HG03354 (cell line): ENCODE results near the gene CCDC78.

ENCODE experiments used
- ATAC-seq: cut with Tn5 transposase; IDR thresholded peaks from one replicate; pipeline ENCODE4 v1.9.1; 2021; ENCODE audit warnings: mild to moderate bottlenecking; ENCODE audit not compliant: unreplicated experiment, poor library complexity, severe bottlenecking

CCDC78 gene

DNA sequence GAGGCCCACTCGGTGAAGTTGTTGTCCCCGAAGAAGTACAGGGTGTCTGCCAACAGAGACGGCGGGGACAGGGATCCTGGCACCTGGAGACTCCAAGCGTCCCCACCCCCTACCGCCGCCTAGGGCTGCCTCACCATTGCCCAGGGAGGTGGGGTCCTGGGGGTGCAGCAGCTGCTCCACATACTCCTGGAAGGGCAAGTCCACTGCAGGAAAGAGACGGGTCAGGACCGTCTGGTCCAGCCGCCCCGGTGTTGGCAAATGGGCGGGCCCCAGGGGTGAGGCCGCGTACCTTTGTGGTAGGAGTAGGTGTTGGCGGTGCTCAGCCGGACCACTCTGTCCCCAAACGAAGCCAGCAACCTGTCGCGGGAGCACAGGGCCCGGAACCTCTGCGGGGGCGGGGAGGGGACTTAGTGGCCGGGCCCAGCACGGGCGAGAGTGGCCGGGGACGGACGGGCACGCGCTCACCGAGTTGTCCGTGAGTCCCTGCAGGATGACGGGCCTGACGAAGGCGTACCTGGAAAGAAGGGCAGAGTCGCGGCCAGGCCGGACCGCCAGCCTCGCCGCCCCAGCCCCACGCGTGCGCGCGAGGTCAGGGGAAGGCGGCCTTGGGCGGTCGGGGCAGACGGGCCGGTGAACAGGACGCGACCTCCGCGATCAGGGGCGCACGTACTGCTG is 42.7 kb downstream of the CCDC78 start:
- no peak for ATAC-seq

GRCh38 chr16:682493-683395 is 43.5 kb downstream of the CCDC78 start:
- no peak for ATAC-seq

GRCh38 chr16:681746-682427 is 44.4 kb downstream of the CCDC78 start:
- ATAC-seq = no peak

DNA sequence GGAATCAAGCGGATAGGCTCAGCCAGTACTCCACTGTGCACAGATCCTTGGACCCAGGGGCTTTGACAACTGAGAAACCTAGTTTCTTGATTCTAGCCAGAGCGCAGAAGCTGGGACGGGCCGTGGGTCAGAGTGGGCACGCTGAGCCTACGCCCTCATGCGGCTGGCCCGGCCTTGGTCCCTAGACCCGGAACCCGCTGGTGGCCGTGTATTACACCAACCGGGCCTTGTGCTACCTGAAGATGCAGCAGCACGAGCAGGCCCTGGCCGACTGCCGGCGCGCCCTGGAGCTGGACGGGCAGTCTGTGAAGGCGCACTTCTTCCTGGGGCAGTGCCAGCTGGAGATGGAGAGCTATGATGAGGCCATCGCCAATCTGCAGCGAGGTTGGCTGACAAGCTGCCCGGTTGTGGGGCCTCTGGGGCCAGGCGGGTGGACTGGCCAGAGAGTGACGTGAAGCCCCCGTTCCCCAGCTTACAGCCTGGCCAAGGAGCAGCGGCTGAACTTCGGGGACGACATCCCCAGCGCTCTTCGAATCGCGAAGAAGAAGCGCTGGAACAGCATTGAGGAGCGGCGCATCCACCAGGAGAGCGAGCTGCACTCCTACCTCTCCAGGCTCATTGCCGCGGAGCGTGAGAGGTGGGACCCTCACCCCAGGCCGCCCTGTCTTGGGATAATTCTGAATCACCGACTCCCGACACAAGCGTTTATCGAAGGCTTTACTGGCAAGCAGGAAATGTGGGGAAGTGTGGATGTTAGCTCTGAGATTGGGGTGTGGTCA is 45.1 kb downstream of the CCDC78 start:
- ATAC-seq = no peak

GRCh38 chr16:680625-680945 is 45.7 kb downstream of the CCDC78 start:
- no peak for ATAC-seq

DNA sequence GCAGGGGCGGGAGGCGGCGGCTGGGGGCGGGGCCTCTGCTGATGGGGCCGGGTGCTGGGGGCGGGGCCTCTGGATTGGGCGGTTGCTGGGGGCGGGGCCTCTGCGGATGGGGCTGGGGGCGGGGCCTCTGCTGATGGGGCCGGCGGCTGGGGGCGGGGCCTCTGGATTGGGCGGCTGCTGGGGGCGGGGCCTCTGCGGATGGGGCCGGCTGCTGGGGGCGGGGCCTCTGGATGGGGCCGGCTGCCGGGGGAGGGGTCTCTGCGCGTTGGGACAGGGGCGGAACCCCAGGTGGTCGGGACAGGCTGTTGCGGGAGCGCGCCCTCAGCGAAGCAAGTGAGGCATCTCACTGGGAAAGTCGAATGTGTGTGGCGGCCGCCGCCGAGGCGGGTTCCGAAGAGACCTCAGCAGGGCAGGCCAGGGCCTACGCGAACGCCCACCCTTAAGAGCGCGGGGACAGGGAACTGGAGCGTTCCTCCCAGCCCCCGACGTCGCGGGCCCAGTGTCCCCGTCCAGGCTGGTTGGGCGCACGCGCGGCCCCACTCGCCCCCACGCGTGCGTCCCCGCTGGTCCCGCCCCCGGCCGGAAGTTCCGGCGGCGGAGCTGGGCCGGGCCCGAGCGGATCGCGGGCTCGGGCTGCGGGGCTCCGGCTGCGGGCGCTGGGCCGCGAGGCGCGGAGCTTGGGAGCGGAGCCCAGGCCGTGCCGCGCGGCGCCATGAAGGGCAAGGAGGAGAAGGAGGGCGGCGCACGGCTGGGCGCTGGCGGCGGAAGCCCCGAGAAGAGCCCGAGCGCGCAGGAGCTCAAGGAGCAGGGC is 46.2 kb downstream of the CCDC78 start, which contains the start of gene STUB1:
STUB1 (plus strand) TSS at position 597 of the 811 bp plus-strand sequence; CDS start at position 713, 116 bp downstream.
- ATAC-seq = peak; percentile 47

DNA sequence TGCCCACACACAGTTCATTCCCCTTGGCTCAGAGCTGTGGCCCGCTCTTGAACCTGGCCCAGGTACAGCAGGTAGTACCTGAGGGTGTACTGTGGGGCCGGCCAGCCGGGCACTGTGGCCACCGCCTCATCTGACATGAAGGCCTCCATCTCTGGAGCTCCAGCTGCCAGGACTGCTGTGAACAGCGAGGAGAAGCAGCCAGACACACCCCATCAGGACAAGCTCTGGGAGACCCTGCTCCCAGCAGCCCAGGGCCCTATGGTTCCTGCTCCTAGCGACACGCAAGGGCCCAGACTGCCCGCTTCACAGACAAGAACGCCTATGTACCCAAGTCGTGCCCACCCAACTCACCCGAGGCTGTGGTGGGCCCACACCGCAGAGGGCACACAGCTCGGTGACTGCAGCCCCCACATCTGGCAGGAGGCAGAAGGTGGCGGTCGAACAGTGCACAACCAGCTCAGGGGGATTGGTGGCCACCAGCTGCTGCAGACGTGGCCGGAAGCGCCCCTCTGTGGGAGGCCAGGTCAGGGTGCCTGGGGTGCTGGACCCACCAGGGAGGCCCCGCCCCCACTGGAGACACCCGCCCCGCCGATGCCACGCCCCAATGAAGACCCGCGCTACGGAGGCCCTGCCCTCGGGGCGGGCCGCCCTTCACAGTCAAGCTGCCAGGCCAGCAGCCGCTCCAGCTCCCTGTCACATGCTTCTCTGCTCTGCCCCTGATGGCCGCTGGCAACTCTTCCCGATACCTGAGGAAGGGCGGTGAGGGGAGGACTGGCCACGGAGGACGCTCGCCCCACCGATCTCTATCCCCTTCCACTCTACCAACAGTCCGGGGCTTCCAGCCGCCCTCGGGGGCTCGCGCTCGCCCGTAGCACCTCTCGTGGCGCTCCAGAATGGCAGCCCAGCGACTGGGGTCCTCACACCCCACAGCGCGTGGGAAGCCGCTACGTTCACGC is 47.1 kb downstream of the CCDC78 start:
- no peak for ATAC-seq

DNA sequence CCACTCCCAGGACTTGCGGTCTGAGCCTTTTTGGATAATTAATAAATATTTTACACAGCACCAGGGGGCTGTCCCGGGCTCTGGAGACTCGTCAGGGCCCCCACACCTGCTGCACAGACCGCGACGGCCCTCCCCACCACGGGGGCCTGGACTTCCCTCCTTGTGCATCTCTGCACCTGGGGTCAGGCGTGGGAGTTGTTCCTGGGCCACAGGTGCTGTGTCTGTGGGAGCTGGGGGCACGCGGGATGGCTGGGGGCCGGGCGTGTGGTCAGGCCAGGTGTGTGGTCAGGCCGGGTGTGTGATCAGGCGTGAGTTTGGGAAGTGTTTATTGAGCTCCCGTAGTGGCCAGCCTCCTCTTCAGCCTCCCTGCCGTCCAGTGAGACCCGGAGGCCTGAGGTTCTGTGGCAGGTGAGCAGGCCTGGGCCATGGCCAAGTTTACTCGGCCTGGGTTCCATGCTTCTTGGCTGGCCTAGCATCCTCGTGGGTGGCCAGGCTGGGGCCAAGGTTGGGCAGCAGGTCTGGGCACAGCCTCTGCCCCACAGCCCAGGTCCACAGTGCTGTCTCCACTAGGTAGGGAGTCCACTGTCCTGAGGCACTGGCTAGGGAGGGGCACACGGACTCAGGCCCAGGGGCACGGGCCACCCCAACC is 47.9 kb downstream of the CCDC78 start:
- no peak for ATAC-seq

- ATAC-seq = no peak
Measured at GRCh38 chr16:677316-678190, 48.7 kb downstream of the CCDC78 start.

GRCh38 chr16:676913-677312 is 49.3 kb downstream of the CCDC78 start:
- ATAC-seq = no peak

DNA sequence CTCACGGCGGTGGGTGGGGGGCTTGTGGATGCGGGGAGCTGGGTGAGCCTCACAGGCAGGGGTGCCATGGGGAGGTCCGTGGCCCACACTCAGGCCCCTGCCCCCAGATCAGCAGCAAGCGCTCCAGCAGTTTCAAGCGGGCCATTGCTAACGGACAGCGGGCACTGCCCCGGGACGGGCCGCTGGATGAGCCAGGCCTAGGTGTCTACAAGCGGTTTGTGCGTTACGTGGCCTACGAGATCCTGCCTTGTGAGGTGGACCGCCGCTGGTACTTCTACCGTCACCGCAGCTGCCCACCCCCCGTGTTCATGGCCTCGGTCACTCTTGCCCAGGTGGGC is 49.7 kb downstream of the CCDC78 start:
- no peak for ATAC-seq

GRCh38 chr16:675884-676564 is 50.2 kb downstream of the CCDC78 start:
- ATAC-seq = no peak

- no peak for ATAC-seq
Measured at GRCh38 chr16:674968-675883, 51.0 kb downstream of the CCDC78 start, which contains the start of gene RHBDL1. TSS of gene RHBDL1 (plus strand) at chr16:675671. CDS start at chr16:675791, 120 bp downstream.

- ATAC-seq = no peak
Measured at GRCh38 chr16:674214-674881, 51.9 kb downstream of the CCDC78 start.
